IMR-90 (cell line): ENCODE results near the gene GBF1. TPM values are rescaled to one million over a fixed set of nuclear protein-coding genes. Genes with fewer than 3 reads are reported as not detected.
A peak's percentile ranks its signal among the peaks of the same experiment; 100 is the strongest.

Source experiments
- ATAC-seq: fragments of 200-7000 bp; cut with Tn5 transposase; 2 replicates; pipeline ENCODE4 v1.9.1; 2020; ENCODE audit warnings: low read depth, mild to moderate bottlenecking, moderate library complexity
- BruUV-seq: library from RNA; stranded (reverse); fragments of 400-500 nt; replicated peaks from 2 replicates; lab custom pipeline; 2021; lab: Mats Ljungman, UMichigan
- CTCF ChIA-PET: fragments of 300-600 bp; formaldehyde crosslinking; extraction: SDS; loops from one replicate; lab custom pipeline; 2021; ENCODE audit warnings: antibody characterized with exemption; lab: Yijun Ruan, JAX
- POLR2A ChIA-PET: fragments of 300-600 bp; sonication (Branson Sonifier 250); formaldehyde crosslinking; loops from one replicate; lab custom pipeline; 2022; ENCODE audit warnings: antibody characterized with exemption; ENCODE audit not compliant: unreplicated experiment; lab: Charles Lee
- DNase-seq: peaks from one replicate; pipeline ENCODE4 v3.0.0; 2013
- H2AFZ ChIP-seq: replicated peaks from 2 replicates; pipeline ENCODE3; 2013; ENCODE audit warnings: low read length, mild to moderate bottlenecking; ENCODE audit not compliant: poor library complexity
- H2AK5ac ChIP-seq: 2 replicates; pipeline ENCODE4 v1.6.1; 2013; ENCODE audit warnings: low read depth, low read length, inconsistent platforms
- H2AK9ac ChIP-seq: replicated peaks from 2 replicates; pipeline ENCODE3; 2013; ENCODE audit warnings: mild to moderate bottlenecking, low read depth, low read length, moderate library complexity; ENCODE audit not compliant: poor library complexity
- H2BK120ac ChIP-seq: 2 replicates; pipeline ENCODE4 v1.6.1; 2013; ENCODE audit warnings: low read depth, low read length, inconsistent platforms
- H2BK15ac ChIP-seq: 3 replicates; pipeline ENCODE4 v1.6.1; 2013; ENCODE audit warnings: low read depth, low read length, inconsistent platforms
- H2BK20ac ChIP-seq: 2 replicates; pipeline ENCODE4 v1.6.1; 2013; ENCODE audit warnings: low read depth, mild to moderate bottlenecking, inconsistent platforms, low read length, moderate library complexity
- H2BK5ac ChIP-seq: 2 replicates; pipeline ENCODE4 v1.6.1; 2013; ENCODE audit warnings: mild to moderate bottlenecking, low read depth, low read length, inconsistent platforms; ENCODE audit not compliant: poor library complexity, severe bottlenecking
- H3K14ac ChIP-seq: replicated peaks from 2 replicates; pipeline ENCODE4 v1.6.1; 2013; ENCODE audit warnings: low read depth, low read length, inconsistent platforms
- H3K18ac ChIP-seq: 2 replicates; pipeline ENCODE4 v1.6.1; 2013; ENCODE audit warnings: low read depth, low read length, control low read depth
- H3K23ac ChIP-seq: 2 replicates; pipeline ENCODE4 v1.6.1; 2013; ENCODE audit warnings: low read depth, low read length, inconsistent platforms
- H3K27ac ChIP-seq: 2 replicates; pipeline ENCODE4 v1.5.1; 2013; ENCODE audit warnings: mild to moderate bottlenecking, control low read depth, low read length; ENCODE audit not compliant: insufficient read depth
- H3K27me3 ChIP-seq: 2 replicates; pipeline ENCODE4 v1.6.1; 2013; ENCODE audit warnings: low read length; ENCODE audit not compliant: control insufficient read depth, insufficient read depth
- H3K36me3 ChIP-seq: 2 replicates; pipeline ENCODE4 v1.6.1; 2013; ENCODE audit warnings: low read length, mixed read lengths; ENCODE audit not compliant: control insufficient read depth, insufficient read depth
- H3K4ac ChIP-seq: 2 replicates; pipeline ENCODE4 v1.6.1; 2013; ENCODE audit warnings: low read depth, low read length, inconsistent platforms
- H3K4me1 ChIP-seq: 2 replicates; pipeline ENCODE4 v1.6.1; 2013; ENCODE audit warnings: low read length, mixed read lengths; ENCODE audit not compliant: control insufficient read depth, insufficient read depth
- H3K4me2 ChIP-seq: 2 replicates; pipeline ENCODE4 v1.6.1; 2013; ENCODE audit warnings: low read depth, mild to moderate bottlenecking, control low read depth, low read length, moderate library complexity
- H3K4me3 ChIP-seq: 2 replicates; pipeline ENCODE4 v1.5.1; 2013; ENCODE audit warnings: low read depth, mild to moderate bottlenecking, control low read depth, low read length, moderate library complexity; ENCODE audit not compliant: insufficient read depth
- H3K56ac ChIP-seq: 2 replicates; pipeline ENCODE4 v1.6.1; 2013; ENCODE audit warnings: low read length, inconsistent platforms; ENCODE audit not compliant: insufficient read depth; ENCODE audit errors: extremely low read depth
- H3K79me1 ChIP-seq, 2 experiments: 2 replicates each; pipeline ENCODE4 v1.6.1; 2013; ENCODE audit warnings: low read length in 2 of 2, inconsistent platforms in 1 of 2, low read depth in 1 of 2
- H3K9ac ChIP-seq: 2 replicates; pipeline ENCODE4 v1.6.1; 2013; ENCODE audit warnings: low read depth, low read length, control low read depth
- H3K9me1 ChIP-seq: 2 replicates; pipeline ENCODE4 v1.6.1; 2013; ENCODE audit warnings: low read length, inconsistent platforms; ENCODE audit not compliant: insufficient read depth
- H3K9me3 ChIP-seq: 2 replicates; pipeline ENCODE4 v1.6.1; 2013; ENCODE audit warnings: low read length; ENCODE audit not compliant: control insufficient read depth, insufficient read depth
- H4K20me1 ChIP-seq: 2 replicates; pipeline ENCODE4 v1.6.1; 2013; ENCODE audit warnings: low read length, inconsistent platforms; ENCODE audit not compliant: insufficient read depth
- H4K5ac ChIP-seq: 2 replicates; pipeline ENCODE4 v1.6.1; 2013; ENCODE audit warnings: mild to moderate bottlenecking, low read depth, low read length, control low read depth
- H4K8ac ChIP-seq, 2 experiments: 2 replicates each; pipeline ENCODE4 v1.6.1; 2013; ENCODE audit warnings: low read depth in 2 of 2, low read length in 2 of 2, control low read depth in 1 of 2, inconsistent platforms in 1 of 2
- H4K91ac ChIP-seq: 2 replicates; pipeline ENCODE4 v1.6.1; 2013; ENCODE audit warnings: low read depth, low read length, inconsistent platforms; ENCODE audit not compliant: insufficient read depth
- BHLHE40 ChIP-seq: fragments of 150-350 bp; IDR thresholded peaks from 2 replicates; pipeline ENCODE4 v1.6.1; 2016; ENCODE audit warnings: mild to moderate bottlenecking, low read depth, low read length
- CEBPB ChIP-seq: IDR thresholded peaks from 2 replicates; pipeline ENCODE4 v1.6.1; 2012; ENCODE audit warnings: low read depth, low read length, improper control_type of control experiment
- CHD1 ChIP-seq: IDR thresholded peaks from 2 replicates; pipeline ENCODE4 v1.6.1; 2012; ENCODE audit warnings: low read depth, low read length, improper control_type of control experiment
- FOS ChIP-seq: fragments of 150-350 bp; IDR thresholded peaks from 2 replicates; pipeline ENCODE4 v1.6.1; 2016; ENCODE audit warnings: low read depth, low read length
- MAFK ChIP-seq: IDR thresholded peaks from 2 replicates; pipeline ENCODE4 v1.6.1; 2012; ENCODE audit warnings: low read depth, low read length, improper control_type of control experiment
- MAZ ChIP-seq: IDR thresholded peaks from 2 replicates; pipeline ENCODE4 v1.6.1; 2012; ENCODE audit warnings: low read depth, mild to moderate bottlenecking, low read length, improper control_type of control experiment, moderate library complexity, borderline replicate concordance
- MXI1 ChIP-seq: IDR thresholded peaks from 2 replicates; pipeline ENCODE4 v1.6.1; 2012; ENCODE audit warnings: low read depth, mild to moderate bottlenecking, low read length, moderate library complexity, borderline replicate concordance
- NFE2L2 ChIP-seq: fragments of 150-350 bp; IDR thresholded peaks from 2 replicates; pipeline ENCODE4 v1.6.1; 2016; ENCODE audit warnings: low read depth, mild to moderate bottlenecking, low read length
- POLR2A ChIP-seq: IDR thresholded peaks from 2 replicates; pipeline ENCODE4 v1.6.1; 2012; ENCODE audit warnings: mild to moderate bottlenecking, low read depth, low read length
- RAD21 ChIP-seq: IDR thresholded peaks from 2 replicates; pipeline ENCODE4 v1.6.1; 2012; ENCODE audit warnings: low read length, improper control_type of control experiment
- RCOR1 ChIP-seq: IDR thresholded peaks from 2 replicates; pipeline ENCODE4 v1.6.1; 2012; ENCODE audit warnings: mild to moderate bottlenecking, low read length, improper control_type of control experiment; ENCODE audit not compliant: insufficient replicate concordance
- RFX5 ChIP-seq: IDR thresholded peaks from 2 replicates; pipeline ENCODE4 v1.8.0; 2012; ENCODE audit warnings: low read depth, mild to moderate bottlenecking, low read length, moderate library complexity
- SMC3 ChIP-seq: fragments of 150-350 bp; IDR thresholded peaks from 2 replicates; pipeline ENCODE4 v1.6.1; 2016; ENCODE audit warnings: low read depth, mild to moderate bottlenecking, antibody characterized with exemption, low read length, moderate library complexity
- WGBS, 2 experiments: methylation state at CpG; one replicate each; pipeline versions ENCODE4 v1.1.5 to v1.1.7; 2013; ENCODE audit warnings: missing lambda C conversion rate in 2 of 2; ENCODE audit not compliant: insufficient read length in 1 of 2; ENCODE audit errors: extremely low coverage in 2 of 2; 5-methylcytosine and 5-hydroxymethylcytosine counted together
- dilution Hi-C: fragments of 300-500 bp; cut with HindIII; formaldehyde crosslinking; loops from one replicate; pipeline ENCODE4 v1.14.3; 2018; ENCODE audit warnings: low sequenced_read_pairs; ENCODE audit not compliant: unreplicated experiment
- in situ Hi-C: fragments of 300-500 bp; cut with MboI; formaldehyde crosslinking; loops from 3 replicates; pipeline ENCODE4 v1.14.3; 2019; ENCODE audit warnings: low sequenced_read_pairs, inconsistent platforms, mixed read lengths
- intact Hi-C: fragments of 100-400 bp; cut with micrococcal nuclease; formaldehyde crosslinking; loops from 2 replicates; pipeline ENCODE4 v1.10.0; 2022
- polyA plus RNA-seq, 3 experiments: library from polyadenylated mRNA; depleted of rRNA; stranded (reverse); fragments of >200 nt; gene quantifications; 2 replicates each; pipeline ENCODE4 v1.2.3, GENCODE V29; 2012; ENCODE audit warnings: low replicate concordance in 1 of 3
- total RNA-seq: library from RNA; depleted of rRNA; stranded (reverse); fragments of >200 nt; gene quantifications from 2 replicates; pipeline ENCODE4 v1.2.3, GENCODE V29; 2012
- TF ChIP-seq, protein P1 (sequence below): fragments of 150-350 bp; IDR thresholded peaks from 2 replicates; pipeline ENCODE4 v1.6.1; 2017; ENCODE audit warnings: mild to moderate bottlenecking, antibody characterized with exemption, low read length, low read depth
- TF ChIP-seq, protein P2 (sequence below): fragments of 150-350 bp; IDR thresholded peaks from 2 replicates; pipeline ENCODE4 v1.6.1; 2016; ENCODE audit warnings: low read depth, mild to moderate bottlenecking, low read length, moderate library complexity, borderline replicate concordance
- TF ChIP-seq, protein P3 (sequence below): conservative IDR thresholded peaks from 2 replicates; pipeline ENCODE4 v1.5.1; 2012; ENCODE audit warnings: mild to moderate bottlenecking, low read depth, low read length, improper control_type of control experiment

GBF1 gene
- total and polyA plus RNA-seq, 2 of the 4 experiments (the other 2 are of a cell fraction) = 38.7 to 40.1 TPM

DNA sequence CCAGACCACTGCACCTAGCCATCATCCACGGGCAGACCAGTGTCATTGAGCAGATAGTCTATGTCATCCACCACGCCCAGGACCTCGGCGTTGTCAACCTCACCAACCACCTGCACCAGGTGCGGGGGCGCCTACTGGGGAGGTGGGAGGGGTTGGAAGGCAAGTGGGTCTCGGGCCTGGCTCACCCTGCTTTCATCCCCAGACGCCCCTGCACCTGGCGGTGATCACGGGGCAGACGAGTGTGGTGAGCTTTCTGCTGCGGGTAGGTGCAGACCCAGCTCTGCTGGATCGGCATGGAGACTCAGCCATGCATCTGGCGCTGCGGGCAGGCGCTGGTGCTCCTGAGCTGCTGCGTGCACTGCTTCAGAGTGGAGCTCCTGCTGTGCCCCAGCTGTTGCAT is 154.7 kb downstream of the GBF1 start:
- peak overlapping the region; percentile 77; the same call in 1 of the 2 replicates for H4K5ac ChIP-seq
- ATAC-seq (no peak), DNase-seq (no peak)
- H2BK20ac ChIP-seq = no peak overlapping the region
- H3K27me3 ChIP-seq = no peaks in the 10 kb centered on the region
- no peak overlapping the region for H2BK15ac ChIP-seq
- no peak overlapping the region for H3K14ac ChIP-seq
- WGBS, 2 experiments = 93% methylated on average over 6 of the region's 17 CpGs; no CpG with 5 or more reads in 1 of the 2 experiments
- H3K9me3 ChIP-seq = no peaks in the 10 kb centered on the region
- H2BK120ac ChIP-seq = no peak overlapping the region
- intact Hi-C loops = no loop called here
- H3K36me3 ChIP-seq = peaks cover 26% of the 10 kb centered on the region
- H3K9ac ChIP-seq = peak overlapping the region; percentile 77
- no peak overlapping the region for H3K56ac ChIP-seq
- H3K23ac ChIP-seq = no peak overlapping the region
- dilution Hi-C loops = no loop called here
- H3K4me2 ChIP-seq = no peak overlapping the region
- no peak overlapping the region for H4K91ac ChIP-seq
- peak overlapping the region; percentile 90 for H2AK9ac ChIP-seq
- H4K20me1 ChIP-seq = peaks cover 6% of the 10 kb centered on the region
- H3K4me1 ChIP-seq = peaks cover 15% of the 10 kb centered on the region
- TF ChIP-seq, protein P1, sequence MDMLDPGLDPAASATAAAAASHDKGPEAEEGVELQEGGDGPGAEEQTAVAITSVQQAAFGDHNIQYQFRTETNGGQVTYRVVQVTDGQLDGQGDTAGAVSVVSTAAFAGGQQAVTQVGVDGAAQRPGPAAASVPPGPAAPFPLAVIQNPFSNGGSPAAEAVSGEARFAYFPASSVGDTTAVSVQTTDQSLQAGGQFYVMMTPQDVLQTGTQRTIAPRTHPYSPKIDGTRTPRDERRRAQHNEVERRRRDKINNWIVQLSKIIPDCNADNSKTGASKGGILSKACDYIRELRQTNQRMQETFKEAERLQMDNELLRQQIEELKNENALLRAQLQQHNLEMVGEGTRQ = no peak
- TF ChIP-seq NFE2L2 = no peak
- TF ChIP-seq POLR2A = no peak
- no peak for TF ChIP-seq RCOR1
- no peak for TF ChIP-seq CEBPB
- TF ChIP-seq, protein P2, sequence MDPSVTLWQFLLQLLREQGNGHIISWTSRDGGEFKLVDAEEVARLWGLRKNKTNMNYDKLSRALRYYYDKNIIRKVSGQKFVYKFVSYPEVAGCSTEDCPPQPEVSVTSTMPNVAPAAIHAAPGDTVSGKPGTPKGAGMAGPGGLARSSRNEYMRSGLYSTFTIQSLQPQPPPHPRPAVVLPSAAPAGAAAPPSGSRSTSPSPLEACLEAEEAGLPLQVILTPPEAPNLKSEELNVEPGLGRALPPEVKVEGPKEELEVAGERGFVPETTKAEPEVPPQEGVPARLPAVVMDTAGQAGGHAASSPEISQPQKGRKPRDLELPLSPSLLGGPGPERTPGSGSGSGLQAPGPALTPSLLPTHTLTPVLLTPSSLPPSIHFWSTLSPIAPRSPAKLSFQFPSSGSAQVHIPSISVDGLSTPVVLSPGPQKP = no peak
- TF ChIP-seq FOS = no peak
- no peak for TF ChIP-seq RFX5
- no peak for TF ChIP-seq BHLHE40
- no peak for TF ChIP-seq MXI1
- TF ChIP-seq, protein P3, sequence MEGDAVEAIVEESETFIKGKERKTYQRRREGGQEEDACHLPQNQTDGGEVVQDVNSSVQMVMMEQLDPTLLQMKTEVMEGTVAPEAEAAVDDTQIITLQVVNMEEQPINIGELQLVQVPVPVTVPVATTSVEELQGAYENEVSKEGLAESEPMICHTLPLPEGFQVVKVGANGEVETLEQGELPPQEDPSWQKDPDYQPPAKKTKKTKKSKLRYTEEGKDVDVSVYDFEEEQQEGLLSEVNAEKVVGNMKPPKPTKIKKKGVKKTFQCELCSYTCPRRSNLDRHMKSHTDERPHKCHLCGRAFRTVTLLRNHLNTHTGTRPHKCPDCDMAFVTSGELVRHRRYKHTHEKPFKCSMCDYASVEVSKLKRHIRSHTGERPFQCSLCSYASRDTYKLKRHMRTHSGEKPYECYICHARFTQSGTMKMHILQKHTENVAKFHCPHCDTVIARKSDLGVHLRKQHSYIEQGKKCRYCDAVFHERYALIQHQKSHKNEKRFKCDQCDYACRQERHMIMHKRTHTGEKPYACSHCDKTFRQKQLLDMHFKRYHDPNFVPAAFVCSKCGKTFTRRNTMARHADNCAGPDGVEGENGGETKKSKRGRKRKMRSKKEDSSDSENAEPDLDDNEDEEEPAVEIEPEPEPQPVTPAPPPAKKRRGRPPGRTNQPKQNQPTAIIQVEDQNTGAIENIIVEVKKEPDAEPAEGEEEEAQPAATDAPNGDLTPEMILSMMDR = no peak
- no peak for TF ChIP-seq CHD1
- TF ChIP-seq RAD21 = no peak
- no peak for TF ChIP-seq MAZ
- no peak for TF ChIP-seq SMC3
- no peak for TF ChIP-seq MAFK
- peaks cover 6% of the 10 kb centered on the region; the same call in 1 of the 2 replicates for H3K9me1 ChIP-seq
- no peak overlapping the region; the same call in 1 of the 2 replicates for H3K27ac ChIP-seq
- no peak overlapping the region for H2AFZ ChIP-seq
- BruUV-seq = no TSS peak
- in situ Hi-C loops = no loop called here
- no peak overlapping the region for H2BK5ac ChIP-seq
- H4K8ac ChIP-seq = peak overlapping the region; percentile 83 to 84; a peak in 2 of 4 replicates
- H3K4ac ChIP-seq = no peak overlapping the region
- H3K4me3 ChIP-seq = no peak overlapping the region
- no peak overlapping the region for H3K18ac ChIP-seq
- ChIA-PET CTCF (interaction anchor here (0.6 to 1.8 kb wide), 4 partner anchors 20 to 170 kb away, joined by 3 to 9 read pairs (median 5); no protein-coding TSS in a partner anchor), POLR2A (no interaction called here)
- H2AK5ac ChIP-seq = peak overlapping the region; percentile 83
- peaks cover 26 to 31% of the 10 kb centered on the region in 2 experiments for H3K79me1 ChIP-seq
